ENCODE results near the gene MRPL28. TPM values are rescaled to one million over a fixed set of nuclear protein-coding genes. Genes with fewer than 3 reads are reported as not detected.

Gene MRPL28
- total RNA-seq, 3 donors from 2014 or later, result 67.0 to 78.7 (median 69.0) TPM

- TF ChIP-seq POLR2AphosphoS5 (IDR thresholded peaks at IDR 0.05), result no peak
- TF ChIP-seq CTCF (IDR thresholded peaks at IDR 0.05), result no peak
- no peak for TF ChIP-seq POLR2A (IDR thresholded peaks at IDR 0.05)
- peaks cover 3 to 4% of the 10 kb centered on the region in 2 donors for H3K4me1 ChIP-seq
- H3K36me3 ChIP-seq, result no peaks in the 10 kb centered on the region
Observed at GRCh38 chr16:376817-377418, 6.6 kb upstream of the MRPL28 start.

GRCh38 chr16:375927-376816 is 5.8 kb upstream of the MRPL28 start:
- Histone ChIP-seq H3K27ac (no peak overlapping the region), H3K36me3 (no peaks in the 10 kb centered on the region), H3K4me1 (peaks cover 3 to 4% of the 10 kb centered on the region in 2 donors), H3K9me3 (no peaks in the 10 kb centered on the region), H3K4me3 (no peak overlapping the region), H3K27me3 (no peaks in the 10 kb centered on the region)
- intact Hi-C loops (cut with DNase I; ENCODE audit: low total_unique reads), result no loop called here
- TF ChIP-seq CTCF (IDR thresholded peaks at IDR 0.05) (no peak), POLR2AphosphoS5 (IDR thresholded peaks at IDR 0.05) (no peak), POLR2A (IDR thresholded peaks at IDR 0.05) (no peak)
- no peak for DNase-seq (ENCODE audit: low spot score in 2 of 2)

More at GRCh38 chr16:376817-377418, 6.6 kb upstream of the MRPL28 start:
- Histone ChIP-seq H3K9me3 (no peaks in the 10 kb centered on the region), H3K27ac (no peak overlapping the region), H3K4me3 (no peak overlapping the region), H3K27me3 (no peaks in the 10 kb centered on the region)
- no peak for DNase-seq (ENCODE audit: low spot score in 2 of 2)
- intact Hi-C loops (cut with DNase I; ENCODE audit: low total_unique reads), result no loop called here

GRCh38 chr16:375212-375611 is 4.9 kb upstream of the MRPL28 start:
- no peaks in the 10 kb centered on the region for H3K36me3 ChIP-seq
- TF ChIP-seq POLR2A (IDR thresholded peaks at IDR 0.05) (no peak), CTCF (IDR thresholded peaks at IDR 0.05) (no peak), POLR2AphosphoS5 (IDR thresholded peaks at IDR 0.05) (no peak)

GRCh38 chr16:374616-374926 is 4.2 kb upstream of the MRPL28 start:
- Histone ChIP-seq H3K27ac (no peak overlapping the region), H3K9me3 (no peaks in the 10 kb centered on the region), H3K36me3 (no peaks in the 10 kb centered on the region), H3K4me1 (peaks cover 3 to 5% of the 10 kb centered on the region in 2 donors), H3K27me3 (no peaks in the 10 kb centered on the region), H3K4me3 (no peak overlapping the region)
- DNase-seq (ENCODE audit: low spot score in 2 of 2), result no peak
- TF ChIP-seq POLR2A (IDR thresholded peaks at IDR 0.05) (no peak), POLR2AphosphoS5 (IDR thresholded peaks at IDR 0.05) (no peak), CTCF (IDR thresholded peaks at IDR 0.05) (no peak)
- intact Hi-C loops (cut with DNase I; ENCODE audit: low total_unique reads), result no loop called here

More at GRCh38 chr16:375212-375611, 4.9 kb upstream of the MRPL28 start:
- intact Hi-C loops (cut with DNase I; ENCODE audit: low total_unique reads), result no loop called here
- Histone ChIP-seq H3K9me3 (no peaks in the 10 kb centered on the region), H3K27me3 (no peaks in the 10 kb centered on the region), H3K4me3 (no peak overlapping the region), H3K27ac (no peak overlapping the region), H3K4me1 (peaks cover 0 to 4% of the 10 kb centered on the region in 2 donors)
- no peak for DNase-seq (ENCODE audit: low spot score in 2 of 2)
